LHCN-M2 (cell line): ENCODE data around the gene TXLNB. TPM values are rescaled to one million over a fixed set of nuclear protein-coding genes. Genes with fewer than 3 reads are reported as not detected.
A peak's percentile ranks its signal among the peaks of the same experiment; 100 is the strongest.
"Not testable (repeated sequence)": the region's sequence is repeated elsewhere in the genome, so short reads cannot be mapped to it uniquely, and the experiment has no call there.

Experiments used
- DNase-seq: peaks from one replicate; pipeline ENCODE4 v3.0.0-alpha.2; 2012; ENCODE audit warnings: low read depth
- total RNA-seq: library from RNA; depleted of rRNA; stranded (reverse); fragments of >200 nt; gene quantifications from 2 replicates; pipeline ENCODE4 v1.2.3, GENCODE V29; 2014; rRNA removed

The TXLNB gene
- total RNA-seq, 1 experiment from 2014 or later = 2.1 TPM

DNA sequence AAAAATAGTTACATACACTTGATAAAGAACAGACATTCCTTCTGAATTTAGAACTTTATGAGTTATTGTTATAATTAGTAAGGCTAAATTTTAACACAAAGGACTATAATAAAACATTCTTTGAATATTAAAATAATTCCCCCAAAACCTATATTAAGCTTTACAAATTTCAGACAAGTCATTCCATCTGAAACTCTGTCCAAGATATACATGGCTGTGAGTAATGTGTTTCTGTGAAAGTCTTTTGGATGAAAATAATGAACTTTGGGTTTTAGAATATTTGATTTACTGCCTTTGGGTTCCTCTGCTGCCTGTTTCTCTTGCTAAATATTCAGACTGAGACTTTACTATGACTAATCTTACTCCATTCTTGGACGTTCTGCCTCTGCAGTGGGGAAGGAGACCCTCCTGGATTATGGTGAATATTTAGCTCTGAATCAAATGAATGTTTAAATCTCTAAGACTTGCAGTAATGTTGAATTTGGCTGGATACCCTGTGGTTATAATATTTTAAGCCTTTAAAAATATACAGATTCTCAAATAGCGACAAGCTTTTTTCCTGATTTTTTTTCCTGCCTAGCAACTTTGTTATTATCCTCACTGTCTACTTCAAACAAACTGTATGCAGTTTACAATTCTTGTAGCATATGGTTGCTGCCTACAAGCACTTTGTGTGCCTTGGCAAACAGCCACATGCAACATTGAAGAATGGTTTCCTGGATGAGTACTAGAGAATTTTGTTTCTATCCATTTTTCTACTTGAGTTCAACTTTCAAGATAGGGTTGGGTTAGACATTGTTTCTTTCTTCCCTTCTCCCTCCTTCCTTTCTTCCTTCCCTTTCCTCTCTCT lies 51.4 kb downstream of the TXLNB start:
- DNase-seq = peak; percentile 75

DNA sequence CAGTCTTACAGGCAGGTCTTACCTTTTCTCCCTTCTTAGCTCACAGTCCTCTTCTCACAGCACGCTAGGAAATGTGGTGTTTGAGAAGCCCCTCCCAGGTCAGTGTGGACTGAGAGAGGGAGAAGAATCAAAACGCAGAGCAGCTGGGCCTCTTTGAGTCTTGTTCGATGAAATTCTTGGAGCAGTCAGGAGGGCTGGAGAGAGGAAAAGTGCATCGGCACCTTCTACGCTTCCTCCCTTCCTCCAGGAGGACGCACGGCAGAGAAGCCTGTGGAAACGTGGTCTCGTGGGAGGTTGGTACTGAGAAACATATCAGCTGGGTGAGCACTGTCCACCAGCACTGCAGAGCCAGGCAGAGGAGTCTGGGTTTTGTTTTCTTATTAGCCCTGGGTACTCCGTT lies 52.7 kb downstream of the TXLNB start:
- no peak for DNase-seq

DNA sequence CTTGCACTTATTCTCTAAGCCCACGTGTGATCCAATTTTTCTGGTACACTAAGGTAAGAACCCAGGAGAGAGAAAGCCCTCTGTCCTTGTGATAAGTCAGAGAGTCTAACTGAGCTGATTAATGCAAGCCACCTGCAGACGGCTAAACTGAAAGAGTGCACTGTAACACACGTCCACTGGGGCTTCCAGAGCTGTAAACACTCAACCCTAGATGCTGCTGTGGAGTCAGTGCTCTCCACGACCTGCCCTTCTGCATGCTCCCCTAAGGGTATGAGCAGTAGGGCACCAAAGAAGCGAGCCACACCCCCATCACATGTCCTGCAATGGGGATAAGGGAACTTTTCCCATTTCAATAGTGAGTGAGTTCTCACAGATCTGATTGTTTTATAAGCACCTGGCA lies 55.7 kb downstream of the TXLNB start:
- DNase-seq = no peak

DNA sequence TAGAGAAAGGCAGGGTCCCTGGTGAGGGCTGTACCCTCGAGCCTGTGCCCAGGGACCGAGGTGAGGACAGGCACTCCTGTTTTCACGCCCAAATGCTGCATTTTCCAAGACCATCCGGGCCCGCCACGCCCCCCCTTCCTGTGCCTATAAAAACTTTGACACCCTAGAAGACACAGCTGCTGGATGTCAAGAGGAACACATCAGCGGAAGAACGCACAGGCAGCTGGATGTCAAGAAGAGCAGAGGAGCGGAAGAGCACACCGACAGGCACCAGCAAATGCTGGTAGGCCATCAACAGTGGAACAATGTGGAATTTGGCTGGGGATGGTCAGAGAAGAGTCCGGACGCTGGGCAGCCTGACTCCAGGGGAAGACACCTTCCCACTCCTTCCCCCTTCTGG lies 56.1 kb downstream of the TXLNB start:
- DNase-seq = no peak

DNA sequence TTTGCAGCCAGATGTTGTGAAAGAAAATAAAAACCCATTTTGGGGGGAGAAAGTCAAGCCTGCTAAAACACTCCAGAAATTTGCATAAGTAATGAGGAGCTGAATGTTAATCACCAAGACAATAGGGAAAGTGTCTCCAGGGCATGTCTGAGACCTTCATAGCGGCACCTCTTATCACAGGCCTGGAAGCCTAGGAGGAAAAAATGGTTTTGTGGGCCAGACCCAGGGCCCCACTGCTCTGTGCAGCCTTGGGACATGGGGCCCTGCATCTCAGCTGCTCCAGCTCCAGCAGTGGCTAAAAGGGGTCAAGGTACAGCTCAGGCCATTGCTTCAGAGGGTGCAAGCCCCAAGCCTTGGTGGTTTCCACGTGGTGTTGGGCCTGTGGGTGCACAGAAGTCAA lies 57.6 kb downstream of the TXLNB start:
- not testable (repeated sequence) for DNase-seq

DNA sequence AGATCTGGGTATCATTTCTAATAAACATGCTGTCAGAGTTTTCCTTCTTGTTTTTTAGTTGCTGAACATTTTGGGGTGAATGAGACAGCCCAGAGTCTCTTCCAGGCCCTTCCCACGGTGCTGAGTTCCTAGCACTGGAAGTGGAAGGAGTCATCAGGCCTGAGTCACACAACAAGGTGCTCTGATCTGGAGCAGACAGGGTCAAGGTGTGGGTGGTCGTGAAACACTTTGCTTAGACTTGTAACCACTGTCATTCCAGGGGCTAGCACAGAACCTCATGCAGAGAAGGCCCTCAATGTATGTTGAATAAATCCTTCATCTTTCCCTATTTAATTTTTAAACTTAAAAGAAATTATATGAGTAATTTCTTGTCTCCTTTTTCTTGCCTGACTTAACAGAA lies 60.6 kb downstream of the TXLNB start:
- DNase-seq = no peak

DNA sequence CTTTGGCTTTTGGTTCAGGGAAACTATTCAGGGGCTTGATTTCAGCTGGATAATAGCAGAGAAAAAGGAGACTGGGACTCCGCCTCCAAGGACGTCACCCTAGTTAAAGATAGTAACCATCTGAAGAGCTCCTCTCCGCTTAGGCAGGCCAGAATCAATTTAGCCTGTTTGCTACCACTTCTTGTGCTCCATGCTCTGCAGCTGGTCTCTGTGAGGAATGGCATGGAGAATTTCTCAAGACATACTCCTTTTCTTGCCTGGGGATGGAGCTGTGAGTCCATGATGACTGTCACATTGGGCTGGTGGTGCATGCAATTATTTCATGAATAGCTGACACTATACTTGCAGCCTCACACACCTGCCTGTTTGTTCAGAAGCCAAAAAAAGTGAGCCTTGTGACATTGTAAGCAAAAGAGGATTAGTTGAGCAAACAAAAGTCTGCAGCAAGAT lies 61.4 kb downstream of the TXLNB start:
- DNase-seq = peak; percentile 81

DNA sequence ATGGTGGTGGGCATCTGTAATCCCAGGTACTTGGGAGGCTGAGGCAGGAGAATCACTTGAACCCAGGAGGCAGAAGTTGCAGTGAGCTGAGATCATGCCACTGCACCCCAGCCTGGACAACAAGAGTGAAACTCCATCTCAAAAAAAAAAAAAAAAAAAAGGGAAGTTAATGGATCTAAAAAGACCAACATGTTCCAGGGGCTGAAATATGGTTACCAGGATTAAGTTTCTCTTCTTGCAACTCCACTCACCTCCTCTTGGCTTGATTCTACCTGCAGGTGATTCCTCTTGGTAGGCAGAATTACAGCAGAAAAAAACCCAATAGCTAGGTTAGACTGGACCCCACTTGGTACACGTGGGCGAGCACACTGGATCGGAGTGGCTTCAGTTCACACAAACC lies 63.4 kb downstream of the TXLNB start:
- not testable (repeated sequence) for DNase-seq

DNA sequence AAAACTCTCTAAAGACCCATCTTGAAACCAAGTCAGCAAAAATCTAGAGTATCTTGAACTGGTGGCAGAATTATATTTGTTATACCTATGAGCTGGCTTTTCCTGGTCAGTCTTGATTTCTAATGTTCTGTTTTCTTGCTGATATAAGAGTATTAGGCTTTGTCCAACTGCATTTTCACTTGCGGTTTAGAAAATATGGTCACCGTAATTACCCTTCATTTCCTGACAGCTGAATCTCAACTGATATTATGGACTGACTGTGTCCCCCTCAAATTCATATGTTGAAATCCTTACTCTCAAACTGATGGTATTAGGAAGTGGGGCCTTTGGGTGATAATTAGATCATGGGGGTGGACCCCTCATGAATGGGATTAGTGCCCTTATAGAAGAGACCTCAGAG lies 72.1 kb downstream of the TXLNB start:
- no peak for DNase-seq

DNA sequence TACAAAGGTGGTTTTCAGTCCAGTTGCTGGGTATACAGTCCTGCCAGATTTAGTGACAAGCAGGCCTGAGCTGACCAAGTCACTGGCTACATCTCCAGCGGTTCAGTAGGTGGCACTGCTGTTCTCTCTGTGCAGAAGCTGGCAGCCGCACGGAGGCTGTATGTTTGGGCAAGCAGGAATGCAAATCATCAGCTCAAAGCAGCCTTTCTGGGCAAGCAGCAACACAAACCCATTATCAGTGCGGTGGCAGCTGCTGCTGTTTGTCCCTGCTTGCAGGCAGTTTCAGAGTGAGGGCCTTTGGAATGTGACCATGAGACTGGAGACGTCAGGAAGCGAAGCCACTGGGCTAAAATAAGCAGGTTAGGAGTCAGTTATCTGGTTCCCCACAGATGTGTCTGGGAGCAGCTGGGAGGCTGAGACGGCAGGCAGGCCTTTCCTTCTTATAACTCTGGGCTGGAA lies 72.5 kb downstream of the TXLNB start:
- DNase-seq = peak; percentile 99

DNA sequence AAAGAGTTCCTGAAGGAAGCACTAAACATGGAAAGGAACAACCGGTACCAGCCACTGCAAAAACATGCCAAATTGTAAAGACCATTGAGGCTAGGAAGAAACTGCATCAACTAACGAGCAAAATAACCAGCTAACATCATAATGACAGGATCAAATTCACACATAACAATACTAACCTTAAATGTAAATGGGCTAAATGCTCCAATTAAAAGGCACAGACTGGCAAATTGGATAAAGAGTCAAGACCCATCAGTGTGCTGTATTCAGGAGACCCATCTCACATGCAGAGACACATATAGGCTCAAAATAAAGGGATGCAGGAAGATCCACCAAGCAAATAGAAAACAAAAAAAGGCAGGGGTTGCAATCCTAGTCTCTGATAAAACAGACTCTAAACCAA lies 79.3 kb downstream of the TXLNB start:
- DNase-seq = not testable (repeated sequence)

DNA sequence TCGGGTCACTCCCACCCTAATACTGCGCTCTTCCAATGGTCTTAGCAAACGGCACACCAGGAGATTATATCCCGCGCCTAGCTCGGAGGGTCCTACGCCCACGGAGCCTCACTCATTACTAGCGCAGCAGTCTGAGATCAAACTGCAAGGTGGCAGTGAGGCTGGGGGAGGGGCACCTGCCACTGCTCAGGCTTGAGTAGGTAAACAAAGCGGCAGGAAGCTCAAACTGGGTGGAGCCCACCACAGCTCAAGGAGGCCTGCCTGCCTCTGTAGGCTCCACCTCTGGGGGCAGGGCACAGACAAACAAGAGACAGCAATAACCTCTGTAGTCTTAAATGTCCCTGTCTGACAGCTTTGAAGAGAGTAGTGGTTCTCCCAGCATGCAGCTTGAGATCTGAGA lies 81.0 kb downstream of the TXLNB start:
- not testable (repeated sequence) for DNase-seq

DNA sequence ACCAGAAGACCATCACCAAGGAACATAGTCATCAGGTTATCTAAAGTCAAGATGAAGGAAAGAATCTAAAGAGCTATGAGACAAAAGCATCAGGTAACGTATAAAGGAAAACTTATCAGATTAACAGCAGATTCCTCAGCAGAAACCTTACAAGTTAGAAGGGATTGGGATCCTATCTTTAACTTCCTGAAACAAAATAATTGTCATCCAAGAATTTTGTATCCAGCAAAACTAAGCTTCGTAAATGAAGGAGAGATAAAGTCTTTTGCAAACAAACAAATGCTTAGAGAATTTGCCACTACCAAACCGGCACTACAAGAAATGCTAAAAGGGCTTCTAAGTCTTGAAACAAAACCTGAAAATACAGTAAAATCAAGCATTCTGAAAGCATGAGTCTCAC lies 86.0 kb downstream of the TXLNB start:
- no peak for DNase-seq

DNA sequence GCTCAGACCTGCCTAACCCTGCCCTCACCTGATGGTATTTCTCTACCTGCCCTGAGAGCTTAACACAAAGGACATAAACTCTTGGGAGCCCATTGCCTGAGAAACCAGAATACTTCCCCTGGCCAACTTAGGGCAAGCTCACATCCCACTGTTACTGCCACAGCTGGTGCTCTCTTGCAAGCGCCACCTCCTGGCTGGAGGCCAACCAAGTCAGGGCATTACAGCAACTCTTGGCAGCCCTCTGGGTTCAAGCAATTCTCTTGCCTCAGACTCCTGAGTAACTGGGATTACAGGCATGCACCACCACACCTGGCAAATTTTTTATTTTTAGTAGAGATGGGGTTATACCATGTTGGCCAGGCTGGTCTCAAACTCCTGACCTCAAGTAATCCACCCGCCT lies 86.8 kb downstream of the TXLNB start:
- no peak for DNase-seq

DNA sequence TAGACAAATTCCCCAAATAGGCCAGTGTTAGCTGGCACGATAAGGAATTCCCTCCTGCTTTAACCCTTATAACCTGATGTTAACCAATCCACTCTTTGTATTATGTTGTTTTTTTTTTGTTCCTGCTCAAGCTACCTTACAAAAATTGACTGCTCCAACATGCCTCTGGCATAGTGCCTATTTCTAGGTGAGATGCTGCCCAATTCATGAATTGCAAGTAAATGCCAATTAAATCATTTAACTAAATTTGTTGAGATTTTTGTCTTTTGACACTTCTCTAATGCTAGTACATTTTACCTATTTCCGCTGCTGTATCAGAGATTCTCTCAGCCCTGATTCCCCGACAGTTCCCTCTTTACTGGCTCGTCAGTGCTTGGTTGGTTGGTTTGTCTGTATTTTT lies 90.4 kb downstream of the TXLNB start:
- DNase-seq = no peak

DNA sequence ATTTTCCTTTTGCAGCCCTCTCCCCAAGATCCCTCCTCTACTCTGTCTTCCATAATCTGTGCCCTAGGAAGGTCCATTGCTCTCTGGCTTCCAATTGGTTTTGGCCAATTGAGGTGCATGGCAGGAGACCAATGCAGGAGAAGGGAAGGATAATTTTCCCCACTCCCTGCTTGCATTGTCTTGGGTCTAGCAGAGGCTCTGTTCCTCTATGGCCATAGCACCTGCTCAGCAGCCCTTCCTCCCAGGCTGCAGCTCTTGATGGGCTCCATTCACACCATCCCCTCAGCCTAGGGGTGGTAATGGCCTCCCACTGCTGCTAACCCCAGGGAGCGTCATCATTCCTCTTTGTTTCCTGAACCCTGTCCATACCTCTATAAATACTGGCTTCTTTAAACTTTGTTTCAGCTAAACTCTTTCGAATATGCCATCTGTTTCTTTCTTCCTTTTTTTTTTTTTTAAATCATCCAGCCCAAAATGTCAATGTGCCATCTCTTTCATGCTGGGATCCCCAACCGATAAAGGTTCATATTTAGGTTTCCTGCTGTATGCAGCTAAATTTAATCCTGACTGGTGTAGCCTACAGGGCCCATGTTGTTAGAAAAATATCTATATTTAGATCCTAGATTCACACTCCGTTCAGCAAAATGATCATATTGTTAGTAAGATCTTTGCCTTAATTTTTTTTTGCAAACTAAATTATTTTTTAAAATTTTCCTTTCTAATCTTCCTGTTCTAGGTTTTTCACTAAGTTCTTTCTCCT lies 93.1 kb downstream of the TXLNB start:
- DNase-seq = no peak

DNA sequence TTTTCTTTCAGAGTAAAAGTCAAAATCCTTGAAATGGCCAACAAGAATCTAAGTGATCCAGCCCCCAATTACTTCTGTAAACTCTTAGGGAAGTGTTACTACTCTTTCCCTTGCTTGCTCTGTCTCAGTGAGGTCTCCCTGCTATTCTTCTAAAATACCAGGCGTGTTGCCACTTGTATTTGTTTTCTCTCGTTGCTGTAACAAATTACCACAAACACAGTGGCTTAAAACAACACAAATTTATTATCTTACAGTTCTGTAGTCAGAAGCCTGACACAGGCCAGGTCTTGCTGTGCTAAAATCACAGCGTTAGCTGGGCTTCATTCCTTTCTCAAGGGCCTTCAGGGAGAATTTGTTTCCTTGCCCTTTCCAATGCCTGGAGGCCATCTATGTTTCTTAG lies 97.1 kb downstream of the TXLNB start:
- DNase-seq = no peak

Other genes starting within 250 kb of the TXLNB start
- gene HECA, start 156.9 kb downstream of the TXLNB start, total RNA-seq = 7.4 and 8.6 TPM in 2 replicates
- 210 and 256 TPM in 2 replicates for gene CITED2, start 82.7 kb upstream of the TXLNB start, total RNA-seq